GM18502 (cell line): ENCODE measurements around the gene KCTD17.
A peak's percentile ranks its signal among the peaks of the same experiment; 100 is the strongest.

ENCODE experiments used
- ATAC-seq: cut with Tn5 transposase; IDR thresholded peaks from one replicate; pipeline ENCODE4 v1.9.1; 2021; ENCODE audit warnings: mild to moderate bottlenecking; ENCODE audit not compliant: unreplicated experiment, poor library complexity

The KCTD17 gene

GRCh38 chr22:37019309-37020191 lies 32.0 kb upstream of the KCTD17 start, which contains the start of the genes MPST and TST:
Gene MPST, plus strand, starts transcription at chr22:37019742. Its CDS starts 95 bp downstream, at chr22:37019837.
Gene TST, minus strand, starts transcription at chr22:37019447. Its CDS starts 715 bp downstream, at chr22:37018732.
- ATAC-seq: peak; percentile 62

DNA sequence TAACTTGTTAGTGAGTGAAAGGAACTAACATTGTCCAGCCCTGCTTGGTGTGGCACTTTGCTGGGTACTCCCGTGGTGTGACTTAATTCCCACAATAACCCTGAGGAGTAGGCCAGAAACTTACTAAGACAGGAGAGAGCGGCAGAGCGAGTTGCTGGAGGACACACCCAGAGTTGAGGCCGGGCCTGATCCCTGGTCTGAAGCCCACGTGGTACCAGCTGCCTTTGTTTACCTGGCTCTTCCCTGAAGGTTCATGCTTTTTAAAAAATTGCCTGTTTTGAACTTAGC lies 31.4 kb upstream of the KCTD17 start:
- no peak for ATAC-seq

DNA sequence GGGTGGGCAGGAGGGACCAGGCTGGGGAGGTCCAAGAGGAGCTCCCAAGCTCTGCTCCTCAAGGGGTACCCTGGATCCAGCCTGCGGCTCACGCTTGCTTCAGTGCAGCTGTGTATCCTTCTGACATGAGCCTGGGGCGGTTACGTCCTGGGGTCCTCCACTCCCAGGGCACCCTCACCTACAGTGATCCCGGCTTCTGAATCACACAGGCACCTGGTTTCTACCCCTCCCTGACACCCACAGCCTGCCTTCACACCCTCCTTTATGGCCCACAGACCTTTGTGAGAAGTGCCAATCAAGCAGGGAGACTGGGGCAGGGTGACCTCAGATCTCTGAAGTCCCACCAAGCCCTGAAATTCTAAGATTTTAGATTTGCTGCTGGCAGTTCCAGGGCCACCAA lies 30.5 kb upstream of the KCTD17 start:
- no peak for ATAC-seq

- no peak for ATAC-seq
Measured at GRCh38 chr22:37021710-37022482, 29.6 kb upstream of the KCTD17 start.

DNA sequence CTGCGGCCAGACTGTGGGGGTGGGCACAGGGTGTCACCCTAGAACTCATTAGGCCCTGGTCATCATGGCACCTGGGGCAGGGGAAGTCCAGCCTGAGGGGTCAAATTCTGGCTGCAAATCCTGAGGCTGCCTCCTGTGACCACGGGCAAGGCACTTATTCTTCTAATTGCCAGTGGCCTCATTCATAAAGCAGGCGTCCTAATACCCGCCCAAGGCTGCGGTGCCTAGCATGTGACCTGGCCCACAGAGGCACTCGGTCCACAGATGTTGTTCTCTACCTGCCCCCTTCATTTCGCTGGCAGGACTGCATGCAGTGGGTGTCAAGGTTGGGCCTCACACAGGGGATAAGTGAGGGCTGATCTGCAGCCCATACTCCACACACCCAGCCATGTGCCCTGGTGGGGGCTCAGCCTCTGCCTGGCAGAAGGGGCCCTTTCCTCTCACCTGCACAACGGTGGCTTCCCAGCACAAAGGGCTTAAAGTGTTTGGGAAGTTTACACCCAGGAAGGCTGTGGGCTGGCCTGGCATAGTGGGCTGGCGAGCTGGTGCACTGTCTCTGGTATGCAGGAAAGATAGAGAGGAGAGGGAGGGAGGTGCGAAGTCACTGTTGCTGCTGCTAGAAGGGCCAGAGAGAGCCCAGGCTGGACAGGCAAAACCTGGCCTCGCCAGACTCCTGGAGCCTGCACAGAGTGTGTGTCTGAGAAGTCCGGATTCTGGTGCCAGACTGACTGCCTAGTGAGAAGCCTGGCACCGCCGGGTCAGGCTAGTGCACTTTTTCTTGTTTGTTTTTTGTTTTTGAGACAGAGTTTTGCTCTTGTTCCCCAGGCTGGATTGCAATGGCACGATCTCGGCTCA lies 28.8 kb upstream of the KCTD17 start:
- ATAC-seq: no peak

DNA sequence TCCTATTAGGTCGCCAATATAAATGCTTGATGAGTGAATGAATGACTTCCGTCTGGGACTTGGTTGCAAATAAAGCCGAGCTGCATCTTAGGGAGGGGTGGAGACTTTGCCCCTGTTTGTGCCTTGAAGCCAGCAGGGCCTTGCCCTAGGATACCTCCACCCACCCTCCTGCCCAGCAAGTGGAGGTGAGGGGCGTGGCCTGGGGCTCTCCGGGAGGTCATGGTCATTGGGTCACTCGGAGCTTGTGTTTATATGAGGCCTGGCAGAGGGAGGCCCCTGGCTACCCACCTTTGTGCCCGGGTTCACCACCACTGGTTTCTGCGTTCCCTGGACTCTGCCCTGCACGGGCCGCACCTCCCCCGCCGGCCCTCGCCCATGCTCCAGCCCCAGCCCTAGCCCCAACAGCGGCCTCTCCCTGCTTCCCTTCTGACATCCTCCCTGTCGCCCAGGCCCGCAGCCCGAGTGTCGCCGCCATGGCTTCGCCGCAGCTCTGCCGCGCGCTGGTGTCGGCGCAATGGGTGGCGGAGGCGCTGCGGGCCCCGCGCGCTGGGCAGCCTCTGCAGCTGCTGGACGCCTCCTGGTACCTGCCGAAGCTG lies 27.7 kb upstream of the KCTD17 start:
- no peak for ATAC-seq

DNA sequence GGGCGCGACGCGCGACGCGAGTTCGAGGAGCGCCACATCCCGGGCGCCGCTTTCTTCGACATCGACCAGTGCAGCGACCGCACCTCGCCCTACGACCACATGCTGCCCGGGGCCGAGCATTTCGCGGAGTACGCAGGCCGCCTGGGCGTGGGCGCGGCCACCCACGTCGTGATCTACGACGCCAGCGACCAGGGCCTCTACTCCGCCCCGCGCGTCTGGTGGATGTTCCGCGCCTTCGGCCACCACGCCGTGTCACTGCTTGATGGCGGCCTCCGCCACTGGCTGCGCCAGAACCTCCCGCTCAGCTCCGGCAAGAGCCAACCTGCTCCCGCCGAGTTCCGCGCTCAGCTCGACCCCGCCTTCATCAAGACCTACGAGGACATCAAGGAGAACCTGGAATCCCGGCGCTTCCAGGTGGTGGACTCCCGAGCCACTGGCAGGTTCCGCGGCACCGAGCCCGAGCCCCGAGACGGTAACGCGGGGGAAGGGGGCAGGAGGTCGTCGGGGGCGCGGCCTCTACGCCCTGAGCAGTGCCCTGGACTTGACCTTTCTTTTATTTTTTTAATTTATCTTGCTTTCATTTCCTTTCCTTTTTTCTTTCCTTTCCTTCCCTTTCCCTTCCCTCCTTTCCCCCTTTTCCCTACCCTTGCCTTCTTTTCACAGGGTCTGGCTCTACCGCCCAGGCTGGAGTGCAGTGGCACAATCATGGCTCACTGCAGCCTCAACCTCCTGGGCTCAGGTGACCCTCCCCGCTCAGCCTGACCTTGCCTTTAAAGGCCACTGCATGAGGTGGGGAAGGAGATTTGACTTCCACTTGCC lies 27.0 kb upstream of the KCTD17 start:
- ATAC-seq: no peak

DNA sequence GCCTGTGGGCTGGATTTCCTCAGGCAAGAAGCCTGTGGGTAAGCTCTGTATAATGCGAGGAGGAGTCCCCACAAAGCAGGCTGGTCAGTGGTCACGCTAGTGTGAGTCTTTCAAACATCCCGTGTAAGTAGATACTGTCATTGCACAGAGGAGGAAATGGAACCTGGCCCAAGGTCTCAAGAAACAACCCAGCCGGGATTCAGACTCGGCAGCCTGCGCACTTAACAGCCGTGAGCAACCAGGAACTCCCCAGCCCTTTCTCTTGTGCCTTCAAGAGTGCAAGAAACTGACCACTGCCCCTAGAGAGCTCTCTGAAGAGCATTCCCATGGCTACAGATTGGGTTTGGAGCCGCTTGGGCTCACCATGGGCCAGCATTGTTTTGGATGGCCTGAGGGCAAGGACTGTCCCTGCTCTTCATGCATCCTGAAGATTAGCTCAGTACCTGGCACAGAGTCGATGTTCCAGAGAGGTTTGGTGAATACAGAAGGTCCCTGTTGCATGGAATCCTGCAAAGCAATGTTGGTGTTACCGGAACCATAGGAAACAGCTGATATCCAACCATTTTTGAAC lies 26.0 kb upstream of the KCTD17 start:
- ATAC-seq: no peak

DNA sequence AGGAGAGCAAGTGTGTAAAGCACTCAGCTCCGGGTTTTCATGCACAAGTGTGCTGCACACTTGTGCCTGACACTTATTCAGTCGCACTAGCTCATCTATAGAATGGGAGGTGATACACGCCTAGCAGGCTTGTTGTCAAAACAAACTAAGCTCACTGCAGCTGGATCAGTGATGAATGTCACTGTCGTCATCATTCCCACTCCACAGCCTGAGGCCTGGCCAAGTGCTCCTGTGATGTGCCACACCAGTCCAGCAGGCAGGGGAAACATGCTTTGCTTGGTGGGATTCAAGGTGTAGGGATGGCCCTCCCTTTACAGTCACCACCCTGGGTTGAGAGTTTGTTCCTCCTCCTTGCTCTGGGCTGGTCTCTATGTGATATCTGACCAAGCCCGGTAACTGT lies 25.2 kb upstream of the KCTD17 start:
- no peak for ATAC-seq

DNA sequence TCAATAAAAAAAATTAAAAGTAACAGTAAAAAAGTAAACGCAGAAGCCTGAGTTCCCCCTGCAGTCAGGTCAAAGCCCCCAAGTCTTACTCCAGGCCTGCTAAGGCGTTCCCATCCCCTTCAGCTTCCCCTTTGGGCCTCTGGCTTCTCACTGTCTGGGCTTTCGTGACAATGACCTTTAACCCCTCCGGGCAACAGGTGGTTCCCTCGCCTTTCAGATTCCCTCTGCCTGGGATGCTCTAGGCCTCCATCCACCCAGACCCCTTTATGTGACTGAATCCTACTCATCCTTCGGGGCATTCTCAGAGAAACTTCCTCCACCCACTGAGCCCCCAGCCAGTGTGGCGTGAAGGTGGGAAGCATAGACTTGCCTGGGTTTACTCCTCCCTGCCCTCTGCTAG lies 24.0 kb upstream of the KCTD17 start:
- no peak for ATAC-seq

DNA sequence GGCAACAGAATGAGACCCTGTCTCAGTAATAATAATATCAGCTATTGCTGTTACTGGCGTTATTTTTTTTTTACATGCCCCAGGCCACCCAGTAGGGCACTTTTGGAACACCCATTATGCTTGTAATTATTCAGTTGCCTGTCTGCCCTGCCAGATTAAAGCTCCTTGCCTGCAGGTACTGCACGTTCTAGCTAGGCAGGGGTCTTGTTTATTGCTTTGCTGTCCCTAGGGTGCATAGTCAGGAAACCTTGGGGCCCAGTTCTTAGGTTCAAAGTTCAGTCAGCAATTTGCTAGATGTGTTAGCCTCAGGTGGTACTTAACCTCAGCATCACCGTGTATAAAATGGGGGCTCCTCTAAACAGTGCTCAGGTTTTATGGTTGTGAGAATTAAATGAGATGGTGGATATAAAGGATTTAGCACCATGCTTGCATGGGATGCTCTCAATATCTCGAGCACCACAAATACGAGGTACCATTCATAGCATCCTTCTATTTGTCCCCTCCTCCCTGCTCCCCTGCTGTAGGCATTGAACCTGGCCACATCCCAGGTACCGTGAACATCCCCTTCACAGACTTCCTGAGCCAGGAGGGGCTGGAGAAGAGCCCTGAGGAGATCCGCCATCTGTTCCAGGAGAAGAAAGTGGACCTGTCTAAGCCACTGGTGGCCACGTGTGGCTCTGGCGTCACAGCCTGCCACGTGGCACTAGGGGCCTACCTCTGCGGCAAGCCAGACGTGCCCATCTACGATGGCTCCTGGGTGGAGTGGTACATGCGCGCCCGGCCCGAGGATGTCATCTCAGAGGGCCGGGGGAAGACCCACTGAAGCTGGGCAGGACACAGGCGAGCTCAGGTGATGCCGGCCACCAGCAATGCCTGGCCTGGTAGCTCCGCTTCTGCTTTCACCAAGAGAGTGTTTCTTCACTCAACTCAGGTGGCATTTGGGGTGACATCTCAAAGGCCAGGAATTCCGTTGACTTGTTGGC lies 22.6 kb upstream of the KCTD17 start:
- no peak for ATAC-seq

DNA sequence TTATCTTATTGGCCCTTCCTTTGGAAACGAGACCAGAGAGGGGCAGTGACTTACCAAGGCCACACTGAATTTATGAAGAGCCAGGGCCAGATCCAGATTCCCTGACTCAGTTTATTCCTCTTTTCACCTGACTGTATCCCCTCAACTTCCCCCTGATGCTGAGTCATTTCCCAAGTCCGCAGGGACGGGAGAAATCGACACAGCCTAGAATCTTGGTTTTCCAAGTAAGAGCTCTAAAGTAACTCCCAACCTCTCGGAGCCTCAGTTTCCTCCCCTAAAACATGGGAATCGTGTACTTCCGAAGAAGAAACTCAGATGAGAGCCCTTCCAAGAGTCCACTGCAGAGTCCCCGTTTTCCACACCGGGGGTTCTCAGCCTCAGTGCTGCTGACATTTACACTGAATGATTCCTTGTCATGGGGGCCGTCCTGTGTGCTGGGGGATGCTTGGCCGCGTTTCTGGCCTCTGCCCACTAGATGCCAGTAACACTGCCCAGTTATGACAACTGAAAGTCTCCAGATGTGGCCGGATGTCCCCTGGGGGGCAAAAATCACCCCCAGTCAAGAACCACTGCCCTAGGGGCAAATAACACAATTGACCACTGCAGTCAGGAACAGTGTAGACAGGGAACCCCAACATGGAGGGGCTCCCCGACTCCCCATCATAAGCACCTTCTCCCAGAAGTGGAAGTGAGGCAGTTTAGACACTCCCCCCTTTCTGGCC lies 20.8 kb upstream of the KCTD17 start:
- ATAC-seq: no peak

GRCh38 chr22:37032134-37032534 lies 19.4 kb upstream of the KCTD17 start:
- no peak for ATAC-seq

DNA sequence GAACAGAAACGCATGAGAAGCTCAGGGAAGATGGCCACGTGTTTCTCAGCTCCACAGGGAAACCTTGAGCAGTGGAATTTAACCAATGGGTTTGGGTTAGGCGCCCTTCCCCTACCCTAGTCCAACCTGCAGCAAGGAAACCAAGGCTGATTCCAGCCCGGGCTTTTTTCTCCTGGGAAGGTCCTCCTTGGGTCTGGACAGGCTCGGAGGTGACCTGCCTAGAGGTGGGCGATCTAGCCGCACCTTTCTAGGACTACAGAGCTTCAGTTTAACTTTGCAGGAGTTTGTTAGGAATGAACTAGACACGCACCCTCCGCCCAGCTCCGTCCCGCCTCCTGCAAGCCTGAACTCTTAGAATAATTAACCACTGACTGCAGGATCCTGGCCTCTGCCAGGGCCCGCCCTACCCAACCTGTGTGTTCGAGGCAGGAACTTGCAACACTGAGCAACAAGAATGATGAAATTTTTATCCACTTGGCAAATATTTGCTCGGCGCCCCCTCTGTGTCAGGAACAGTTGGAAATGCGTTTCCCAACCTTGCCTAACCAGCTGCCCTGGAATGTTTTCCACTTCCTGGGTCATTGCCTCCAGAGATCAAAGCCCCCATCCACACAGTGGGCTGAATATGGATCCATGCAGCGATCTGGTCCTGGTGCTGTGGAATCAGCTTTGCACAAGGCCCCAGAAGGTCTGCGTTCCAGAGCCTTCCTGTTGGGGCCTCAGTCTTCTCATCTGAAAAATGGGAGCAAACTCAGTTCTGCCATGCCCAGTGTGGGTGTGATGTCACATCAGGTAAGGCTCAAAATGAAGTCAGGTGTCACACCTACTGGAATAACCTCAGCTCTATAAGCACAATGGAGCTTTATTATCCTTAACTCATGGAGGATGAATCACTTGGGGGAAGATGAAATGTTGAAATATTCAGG lies 18.7 kb upstream of the KCTD17 start:
- no peak for ATAC-seq

DNA sequence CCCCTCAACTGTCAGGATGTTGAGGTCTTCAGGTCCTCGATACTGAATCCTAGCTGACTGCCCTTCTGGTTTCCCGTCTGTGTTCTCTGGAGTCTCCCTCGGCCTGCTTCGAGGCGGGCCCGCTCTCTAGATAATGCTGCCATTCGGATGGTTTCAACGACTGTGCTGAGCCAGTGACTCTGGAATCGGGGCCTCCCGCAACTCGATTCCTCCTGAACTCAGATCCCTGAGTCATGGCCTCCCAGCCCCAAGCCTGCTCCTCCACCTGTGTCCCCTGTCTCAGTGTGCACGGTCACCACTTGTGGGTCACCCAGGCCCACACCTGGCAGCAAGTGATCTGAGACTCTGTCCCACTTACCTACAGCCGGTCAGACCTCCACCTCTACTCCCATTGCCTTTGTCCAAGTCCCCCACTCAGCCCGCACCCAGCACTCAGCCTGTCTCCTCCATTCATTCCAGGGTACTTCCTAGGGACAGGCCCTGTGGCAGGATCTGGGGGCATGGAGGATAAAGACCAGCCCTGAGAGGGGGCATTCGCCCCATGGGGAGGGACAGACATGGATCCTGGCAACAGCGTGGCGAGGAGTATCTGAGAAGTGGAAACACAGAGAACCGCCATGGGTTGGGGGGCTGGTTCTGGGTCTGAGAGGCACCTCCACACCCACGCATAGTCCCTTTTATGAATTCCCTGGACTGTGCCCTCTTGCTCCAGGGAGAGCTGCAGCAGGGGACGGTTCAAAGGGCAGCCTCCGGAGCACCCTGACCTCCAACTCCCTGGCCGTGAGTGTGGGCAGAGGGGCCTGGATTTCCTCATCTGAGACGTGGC lies 17.7 kb upstream of the KCTD17 start:
- no peak for ATAC-seq
